H9 (cell line): Measurements from ENCODE around the gene AADACL3. TPM values are rescaled to one million over a fixed set of nuclear protein-coding genes. Genes with fewer than 3 reads are reported as not detected.

Source experiments
- DNase-seq: peaks from one replicate; pipeline ENCODE4 v3.0.0-alpha.2; 2017
- H2AFZ ChIP-seq: one replicate; pipeline ENCODE4 v1.6.1; 2013; ENCODE audit warnings: mild to moderate bottlenecking, low read length, control low read depth, moderate library complexity
- H2AK5ac ChIP-seq: 2 replicates; pipeline ENCODE4 v1.6.1; 2013; ENCODE audit warnings: low read length, control low read depth, mixed read lengths; ENCODE audit not compliant: insufficient read length
- H2BK120ac ChIP-seq: one replicate; pipeline ENCODE4 v1.6.1; 2013; ENCODE audit warnings: low read depth, mild to moderate bottlenecking, low read length, control low read depth, inconsistent platforms; ENCODE audit not compliant: poor library complexity, severe bottlenecking
- H2BK12ac ChIP-seq: 2 replicates; pipeline ENCODE4 v1.6.1; 2013; ENCODE audit warnings: low read length, control low read depth, mixed read lengths, low read depth; ENCODE audit not compliant: insufficient read length
- H2BK15ac ChIP-seq: 2 replicates; pipeline ENCODE4 v1.6.1; 2013; ENCODE audit warnings: low read depth, low read length, control low read depth
- H2BK20ac ChIP-seq: one replicate; pipeline ENCODE4 v1.6.1; 2013; ENCODE audit warnings: low read depth, mild to moderate bottlenecking, low read length, control low read depth, inconsistent platforms; ENCODE audit not compliant: poor library complexity, severe bottlenecking
- H2BK5ac ChIP-seq: 2 replicates; pipeline ENCODE4 v1.6.1; 2013; ENCODE audit warnings: low read length, control low read depth, mixed read lengths; ENCODE audit not compliant: insufficient read length
- H3K14ac ChIP-seq: 2 replicates; pipeline ENCODE4 v1.6.1; 2013; ENCODE audit warnings: low read length, control low read depth; ENCODE audit not compliant: insufficient read depth
- H3K18ac ChIP-seq: 2 replicates; pipeline ENCODE4 v1.6.1; 2013; ENCODE audit warnings: low read depth, mild to moderate bottlenecking, mixed read lengths, low read length, control low read depth; ENCODE audit not compliant: insufficient read length
- H3K23ac ChIP-seq: 2 replicates; pipeline ENCODE4 v1.6.1; 2013; ENCODE audit warnings: low read length, control low read depth, mixed read lengths, low read depth; ENCODE audit not compliant: insufficient read length
- H3K23me2 ChIP-seq: 2 replicates; pipeline ENCODE4 v1.6.1; 2013; ENCODE audit warnings: low read depth, mild to moderate bottlenecking, mixed read lengths, low read length, control low read depth; ENCODE audit not compliant: insufficient read length, poor library complexity, severe bottlenecking
- H3K27ac ChIP-seq: 2 replicates; pipeline ENCODE4 v1.5.1; 2013; ENCODE audit warnings: low read length, control low read depth, mixed read lengths, low read depth; ENCODE audit not compliant: insufficient read length
- H3K27me3 ChIP-seq: 2 replicates; pipeline ENCODE4 v1.6.1; 2013; ENCODE audit warnings: low read length, control low read depth, inconsistent platforms; ENCODE audit not compliant: insufficient read depth
- H3K4ac ChIP-seq: 2 replicates; pipeline ENCODE4 v1.6.1; 2013; ENCODE audit warnings: low read depth, mild to moderate bottlenecking, control low read depth, inconsistent platforms, low read length, moderate library complexity
- H3K4me1 ChIP-seq: 2 replicates; pipeline ENCODE4 v1.6.1; 2013; ENCODE audit warnings: low read length, control low read depth, inconsistent platforms; ENCODE audit not compliant: insufficient read depth
- H3K4me2 ChIP-seq: 2 replicates; pipeline ENCODE4 v1.6.1; 2013; ENCODE audit warnings: low read length, control low read depth, mixed read lengths; ENCODE audit not compliant: insufficient read length, insufficient read depth
- H3K56ac ChIP-seq: 2 replicates; pipeline ENCODE4 v1.6.1; 2013; ENCODE audit warnings: low read depth, mild to moderate bottlenecking, mixed read lengths, low read length, control low read depth; ENCODE audit not compliant: insufficient read length
- H3K79me1 ChIP-seq: 2 replicates; pipeline ENCODE4 v1.6.1; 2013; ENCODE audit warnings: low read depth, mild to moderate bottlenecking, moderate library complexity, low read length, control low read depth, inconsistent platforms; ENCODE audit not compliant: insufficient read depth, poor library complexity, severe bottlenecking
- H3K79me2 ChIP-seq: 2 replicates; pipeline ENCODE4 v1.6.1; 2013; ENCODE audit warnings: low read length, control low read depth, inconsistent platforms; ENCODE audit not compliant: insufficient read depth
- H3K9ac ChIP-seq: 2 replicates; pipeline ENCODE4 v1.6.1; 2013; ENCODE audit warnings: low read length, control low read depth, mixed read lengths; ENCODE audit not compliant: insufficient read length; ENCODE audit errors: extremely low read depth
- H3K9me3 ChIP-seq: one replicate; pipeline ENCODE4 v1.6.1; 2013; ENCODE audit warnings: low read depth, low read length, inconsistent platforms; ENCODE audit not compliant: control insufficient read depth
- H3T11ph ChIP-seq: one replicate; pipeline ENCODE4 v1.6.1; 2013; ENCODE audit warnings: mild to moderate bottlenecking, low read length, control low read depth, inconsistent platforms
- H4K20me1 ChIP-seq: one replicate; pipeline ENCODE4 v1.6.1; 2013; ENCODE audit not compliant: control insufficient read depth, insufficient read length, insufficient read depth
- H4K5ac ChIP-seq: 2 replicates; pipeline ENCODE4 v1.6.1; 2013; ENCODE audit warnings: low read depth, mild to moderate bottlenecking, mixed read lengths, low read length, control low read depth; ENCODE audit not compliant: insufficient read length
- H4K8ac ChIP-seq: replicated peaks from 2 replicates; pipeline ENCODE4 v1.6.1; 2013; ENCODE audit warnings: low read length, control low read depth, mixed read lengths, low read depth; ENCODE audit not compliant: insufficient read length
- H4K91ac ChIP-seq: 2 replicates; pipeline ENCODE4 v1.6.1; 2013; ENCODE audit warnings: low read depth, mild to moderate bottlenecking, moderate library complexity, mixed read lengths, low read length, control low read depth; ENCODE audit not compliant: insufficient read length
- H3K27ac Mint-ChIP-seq, 3 experiments: 2 replicates in 2 of 3; 3 replicates in 1 of 3; pipeline ENCODE4 v1.8.0; 2020 to 2021; ENCODE audit warnings: mixed read lengths in 3 of 3, mild to moderate bottlenecking in 1 of 3, moderate library complexity in 1 of 3
- H3K27me3 Mint-ChIP-seq: 2 replicates; pipeline ENCODE4 v1.8.0; 2021; ENCODE audit warnings: low read depth, mild to moderate bottlenecking, moderate library complexity, mixed read lengths
- H3K36me3 Mint-ChIP-seq, 3 experiments: 2 replicates in 2 of 3; 3 replicates in 1 of 3; pipeline ENCODE4 v1.8.0; 2020 to 2021; ENCODE audit warnings: low read depth in 3 of 3, mixed read lengths in 3 of 3; ENCODE audit not compliant: insufficient read depth in 1 of 3
- H3K4me1 Mint-ChIP-seq, 2 experiments: 2 replicates each; pipeline ENCODE4 v1.8.0; 2020; ENCODE audit warnings: mixed read lengths in 2 of 2
- H3K4me3 Mint-ChIP-seq, 2 experiments: 2 replicates in 1 of 2; 3 replicates in 1 of 2; pipeline ENCODE4 v1.8.0; 2020 to 2021; ENCODE audit warnings: mild to moderate bottlenecking in 2 of 2, mixed read lengths in 2 of 2, moderate library complexity in 1 of 2
- H3K9me3 Mint-ChIP-seq, 2 experiments: 2 replicates in 1 of 2; 3 replicates in 1 of 2; pipeline ENCODE4 v1.8.0; 2020; ENCODE audit warnings: mild to moderate bottlenecking in 2 of 2, mixed read lengths in 2 of 2, moderate library complexity in 1 of 2
- WGBS: extraction: QIAGEN DNeasy Blood & Tissue Kit; methylation state at CpG from one replicate; pipeline ENCODE4 v1.1.7; 2013; ENCODE audit warnings: missing lambda C conversion rate, low lambda C conversion rate, mixed read lengths; ENCODE audit not compliant: insufficient read length; ENCODE audit errors: extremely low coverage; 5-methylcytosine and 5-hydroxymethylcytosine counted together
- total RNA-seq: library from RNA; stranded (reverse); gene quantifications from 2 replicates; pipeline ENCODE4 v1.2.1, GENCODE V29; 2021
- TF ChIP-seq, protein P1 (sequence below): fragments of 200-600 bp; sonication (generic); conservative IDR thresholded peaks from 3 replicates; pipeline ENCODE4 v1.8.0; 2021; ENCODE audit warnings: antibody characterized with exemption, mild to moderate bottlenecking

Gene AADACL3
- total RNA-seq, 1 experiment from 2014 or later = 0.22 TPM

GRCh38 chr1:12708396-12709090, 7.4 kb upstream of the AADACL3 start:
- Histone ChIP-seq H3K27ac (no peak overlapping the region), H3K14ac (no peak overlapping the region), H2BK15ac (no peak overlapping the region), H2BK120ac (no peak overlapping the region), H4K8ac (no peak overlapping the region), H3K4ac (no peak overlapping the region), H3K27me3 (no peaks in the 10 kb centered on the region), H3K23ac (no peak overlapping the region), H2BK5ac (no peak overlapping the region), H4K20me1 (no peaks in the 10 kb centered on the region), H3K9ac (no peak overlapping the region), H3K56ac (no peak overlapping the region), H4K5ac (no peak overlapping the region), H3K79me2 (no peaks in the 10 kb centered on the region), H2AFZ (no peak overlapping the region), H2BK20ac (no peak overlapping the region), H3K9me3 (peaks cover 4% of the 10 kb centered on the region), H3K4me2 (no peak overlapping the region), H2AK5ac (no peak overlapping the region), H3K18ac (no peak overlapping the region), H4K91ac (no peak overlapping the region), H3K23me2 (no peaks in the 10 kb centered on the region), H2BK12ac (no peak overlapping the region), H3T11ph (no peak overlapping the region), H3K4me1 (peaks cover 5% of the 10 kb centered on the region; the same call in 1 of the 2 replicates), H3K79me1 (no peaks in the 10 kb centered on the region)
- Mint-ChIP-seq H3K4me3 (no peak overlapping the region), H3K4me1 (peaks cover 21 to 23% of the 10 kb centered on the region in 2 experiments), H3K36me3 (peaks cover 0 to 5% (median 3%) of the 10 kb centered on the region in 3 experiments; a peak in 4 of 7 replicates), H3K9me3 (peaks cover 4 to 6% of the 10 kb centered on the region in 2 experiments; a peak in 4 of 5 replicates), H3K27me3 (no peaks in the 10 kb centered on the region; the same call in 1 of the 2 replicates), H3K27ac (no peak overlapping the region)
- no CpG with 5 or more reads among the region's 4 CpGs for WGBS
- TF ChIP-seq, protein P1, sequence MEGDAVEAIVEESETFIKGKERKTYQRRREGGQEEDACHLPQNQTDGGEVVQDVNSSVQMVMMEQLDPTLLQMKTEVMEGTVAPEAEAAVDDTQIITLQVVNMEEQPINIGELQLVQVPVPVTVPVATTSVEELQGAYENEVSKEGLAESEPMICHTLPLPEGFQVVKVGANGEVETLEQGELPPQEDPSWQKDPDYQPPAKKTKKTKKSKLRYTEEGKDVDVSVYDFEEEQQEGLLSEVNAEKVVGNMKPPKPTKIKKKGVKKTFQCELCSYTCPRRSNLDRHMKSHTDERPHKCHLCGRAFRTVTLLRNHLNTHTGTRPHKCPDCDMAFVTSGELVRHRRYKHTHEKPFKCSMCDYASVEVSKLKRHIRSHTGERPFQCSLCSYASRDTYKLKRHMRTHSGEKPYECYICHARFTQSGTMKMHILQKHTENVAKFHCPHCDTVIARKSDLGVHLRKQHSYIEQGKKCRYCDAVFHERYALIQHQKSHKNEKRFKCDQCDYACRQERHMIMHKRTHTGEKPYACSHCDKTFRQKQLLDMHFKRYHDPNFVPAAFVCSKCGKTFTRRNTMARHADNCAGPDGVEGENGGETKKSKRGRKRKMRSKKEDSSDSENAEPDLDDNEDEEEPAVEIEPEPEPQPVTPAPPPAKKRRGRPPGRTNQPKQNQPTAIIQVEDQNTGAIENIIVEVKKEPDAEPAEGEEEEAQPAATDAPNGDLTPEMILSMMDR = no peak
- no peak for DNase-seq
